HepG2 (cell line): ENCODE results near the gene SPDYE6. TPM values are rescaled to one million over a fixed set of nuclear protein-coding genes. Genes with fewer than 3 reads are reported as not detected.

Source experiments
- ARID4A ChIP-seq: sonication (generic); formaldehyde crosslinking; IDR thresholded peaks from 2 replicates; pipeline ENCODE4 v1.5.0; 2020; ENCODE audit warnings: mild to moderate bottlenecking, missing genetic modification reagents, borderline replicate concordance
- ATF4 ChIP-seq, 2 experiments: fragments of 450-650 bp in 1 of 2; sonication (generic) in 1 of 2; formaldehyde crosslinking; IDR thresholded peaks; 2 replicates each; pipeline versions ENCODE4 v1.5.0 to v1.8.0; 2020 to 2022; ENCODE audit warnings: mild to moderate bottlenecking in 1 of 2, missing genetic modification reagents in 1 of 2
- CEBPB ChIP-seq: IDR thresholded peaks from 2 replicates; pipeline ENCODE4 v1.6.1; 2011; ENCODE audit warnings: low read depth, low read length, improper control_type of control experiment, borderline replicate concordance
- CTCF ChIP-seq: sonication (generic); formaldehyde crosslinking; IDR thresholded peaks from 2 replicates; pipeline ENCODE4 v1.5.0; 2020; ENCODE audit warnings: mild to moderate bottlenecking, missing genetic modification reagents, moderate library complexity
- GPN1 ChIP-seq: sonication (generic); formaldehyde crosslinking; IDR thresholded peaks from 2 replicates; pipeline ENCODE4 v1.5.1; 2020; ENCODE audit warnings: missing genetic modification reagents, borderline replicate concordance
- GRHL1 ChIP-seq: sonication (generic); formaldehyde crosslinking; conservative IDR thresholded peaks from 2 replicates; pipeline ENCODE4 v1.8.0; 2022; ENCODE audit warnings: missing genetic modification reagents
- IKZF1 ChIP-seq: fragments of 450-650 bp; IDR thresholded peaks from 2 replicates; pipeline ENCODE4 v1.7.1; 2016
- KAT8 ChIP-seq: IDR thresholded peaks from 2 replicates; pipeline ENCODE4 v1.6.1; 2016; ENCODE audit warnings: missing genetic modification reagents, missing compliant biosample characterization
- KLF13 ChIP-seq: sonication (generic); formaldehyde crosslinking; IDR thresholded peaks from 2 replicates; pipeline ENCODE4 v1.4.0; 2020; ENCODE audit warnings: mild to moderate bottlenecking, missing genetic modification reagents
- KLF6 ChIP-seq: IDR thresholded peaks from 2 replicates; pipeline ENCODE4 v1.8.0; 2016; ENCODE audit warnings: missing biosample characterization, missing genetic modification reagents
- NFE2 ChIP-seq: sonication (generic); formaldehyde crosslinking; IDR thresholded peaks from 2 replicates; pipeline ENCODE4 v1.4.0; 2020; ENCODE audit warnings: missing genetic modification reagents
- TIGD3 ChIP-seq: sonication (generic); formaldehyde crosslinking; IDR thresholded peaks from 2 replicates; pipeline ENCODE4 v1.5.1; 2020; ENCODE audit warnings: mild to moderate bottlenecking, missing genetic modification reagents, borderline replicate concordance
- YEATS4 ChIP-seq: sonication (generic); formaldehyde crosslinking; IDR thresholded peaks from 2 replicates; pipeline ENCODE4 v1.4.0; 2020; ENCODE audit warnings: missing genetic modification reagents, borderline replicate concordance
- ZNF276 ChIP-seq: sonication (generic); formaldehyde crosslinking; IDR thresholded peaks from 2 replicates; pipeline ENCODE4 v1.4.0; 2020; ENCODE audit warnings: mild to moderate bottlenecking, low read depth, missing genetic modification reagents
- ZNF33A ChIP-seq: sonication (generic); formaldehyde crosslinking; IDR thresholded peaks from 2 replicates; pipeline ENCODE4 v1.5.1; 2020; ENCODE audit warnings: missing genetic modification reagents, mild to moderate bottlenecking, moderate library complexity, borderline replicate concordance
- ZNF432 ChIP-seq: sonication (generic); formaldehyde crosslinking; IDR thresholded peaks from 2 replicates; pipeline ENCODE4 v1.5.0; 2020; ENCODE audit warnings: missing genetic modification reagents, mild to moderate bottlenecking, borderline replicate concordance
- polyA plus RNA-seq, 8 experiments: library from polyadenylated mRNA; depleted of rRNA in 3 of 8; stranded (reverse) in 7 of 8; unstranded in 1 of 8; fragments of >200 nt; fragmentation: Illumina TruSeq in 4 of 8; extraction: Trizol in 4 of 8; gene quantifications; 2 replicates each; pipeline versions ENCODE4 v1.2.1 to v1.2.3, GENCODE V29; 2011 to 2016; ENCODE audit warnings: low read depth in 4 of 8, missing spikeins in 1 of 8, mixed read lengths in 1 of 8; ENCODE audit not compliant: insufficient read depth in 1 of 8
- total RNA-seq, 5 experiments: library from RNA; depleted of rRNA; stranded (reverse); fragments of >200 nt; fragmentation: Illumina TruSeq; extraction: Trizol; gene quantifications; 2 replicates each; pipeline ENCODE4 v1.2.3, GENCODE V29; 2016; ENCODE audit warnings: low read depth in 1 of 5

Gene SPDYE6
- total and polyA plus RNA-seq, 2 of the 13 experiments (the other 11 are each of a cell fraction or from before 2014, with no cell fraction given): 0.07 TPM; not detected in 1

GRCh38 chr7:102395873-102396709 is 39.8 kb upstream of the SPDYE6 start, which contains the start of gene PRKRIP1 (continued):
- no peak for TF ChIP-seq CTCF (CRISPR knock-in tag)
- no peak for TF ChIP-seq KLF6 (CRISPR knock-in tag)
- no peak for TF ChIP-seq ZNF432 (CRISPR knock-in tag)
- TF ChIP-seq KAT8 (CRISPR knock-in tag): peak; percentile 88
- no peak for TF ChIP-seq ZNF276
- no peak for TF ChIP-seq GPN1 (CRISPR knock-in tag)
- TF ChIP-seq NFE2: no peak
- TF ChIP-seq ATF4 (CRISPR knock-in tag; IDR thresholded peaks at IDR 0.05): no peak
- TF ChIP-seq GRHL1 (CRISPR knock-in tag): no peak
- TF ChIP-seq ZNF33A: no peak
- TF ChIP-seq IKZF1: no peak
- TF ChIP-seq CEBPB: peak; percentile 81
- TF ChIP-seq KLF13 (CRISPR knock-in tag): no peak
- TF ChIP-seq TIGD3 (CRISPR knock-in tag): no peak
- peak; percentile 79; the same call in 1 of the 2 replicates for TF ChIP-seq ARID4A (CRISPR knock-in tag)
- TF ChIP-seq YEATS4 (CRISPR knock-in tag): peak; percentile 75
